CD14-positive monocyte (primary cell): ENCODE data around the gene CABP7. TPM values are rescaled to one million over a fixed set of nuclear protein-coding genes. Genes with fewer than 3 reads are reported as not detected.

Experiments used
- DNase-seq, 3 donors: peaks; one replicate each; pipeline ENCODE4 v3.0.0-alpha.2; 2011 to 2022
- H2AFZ ChIP-seq: 2 replicates; pipeline ENCODE4 v1.6.0; 2012; ENCODE audit warnings: mild to moderate bottlenecking, low read depth, low read length, inconsistent platforms; ENCODE audit not compliant: insufficient read depth, poor library complexity, severe bottlenecking
- H3K27ac ChIP-seq, 2 donors: 1 replicate in 1 of 2; 2 replicates in 1 of 2; pipeline ENCODE4 v1.5.1; 2012 to 2013; ENCODE audit warnings: low read length in 2 of 2, control low read depth in 1 of 2, inconsistent platforms in 1 of 2, low read depth in 1 of 2, mild to moderate bottlenecking in 1 of 2
- H3K27me3 ChIP-seq, 2 donors: one replicate each; pipeline versions ENCODE4 v1.6.0 to v1.6.1; 2011 to 2013; ENCODE audit warnings: low read length in 2 of 2; ENCODE audit not compliant: control insufficient read depth in 2 of 2, insufficient read depth in 2 of 2
- H3K36me3 ChIP-seq, 2 donors: replicated peaks in 1 of 2; 1 replicate in 1 of 2; 2 replicates in 1 of 2; pipeline versions ENCODE4 v1.5.1 to v1.6.1; 2012 to 2013; ENCODE audit warnings: low read length in 2 of 2, control low read depth in 1 of 2, inconsistent platforms in 1 of 2, mild to moderate bottlenecking in 1 of 2; ENCODE audit not compliant: insufficient read depth in 2 of 2, control insufficient read depth in 1 of 2
- H3K4me1 ChIP-seq, 2 donors: 1 replicate in 1 of 2; 2 replicates in 1 of 2; pipeline versions ENCODE4 v1.5.1 to v1.6.1; 2012 to 2013; ENCODE audit warnings: low read length in 2 of 2, control low read depth in 1 of 2, inconsistent platforms in 1 of 2, mild to moderate bottlenecking in 1 of 2, moderate library complexity in 1 of 2; ENCODE audit not compliant: insufficient read depth in 2 of 2, control insufficient read depth in 1 of 2
- H3K4me2 ChIP-seq: replicated peaks from 2 replicates; pipeline ENCODE3; 2012; ENCODE audit warnings: low read length, moderate library complexity, mild to moderate bottlenecking; ENCODE audit not compliant: poor library complexity, severe bottlenecking; ENCODE audit errors: extremely low read depth
- H3K4me3 ChIP-seq, 3 experiments: fragments of 200-600 bp in 1 of 3; sonication (generic) in 1 of 3; replicated peaks in 1 of 3; 1 replicate in 2 of 3; 2 replicates in 1 of 3; pipeline ENCODE4 v1.5.1; 2011 to 2013; ENCODE audit warnings: low read length in 3 of 3, mild to moderate bottlenecking in 3 of 3, control low read depth in 2 of 3, low read depth in 2 of 3, inconsistent platforms in 1 of 3, moderate library complexity in 1 of 3
- H3K79me2 ChIP-seq: 2 replicates; pipeline ENCODE4 v1.6.0; 2012; ENCODE audit warnings: mild to moderate bottlenecking, control low read depth, inconsistent platforms, low read length, moderate library complexity; ENCODE audit not compliant: insufficient read depth
- H3K9ac ChIP-seq: 2 replicates; pipeline ENCODE4 v1.6.0; 2017; ENCODE audit warnings: low read length, mild to moderate bottlenecking; ENCODE audit not compliant: insufficient read depth, poor library complexity, severe bottlenecking
- H3K9me3 ChIP-seq, 2 donors: replicated peaks in 1 of 2; 1 replicate in 1 of 2; 2 replicates in 1 of 2; pipeline versions ENCODE4 v1.5.1 to v1.6.1; 2012 to 2013; ENCODE audit warnings: low read length in 2 of 2, control low read depth in 1 of 2; ENCODE audit not compliant: control insufficient read depth in 1 of 2, insufficient read depth in 1 of 2
- H4K20me1 ChIP-seq: 2 replicates; pipeline ENCODE4 v1.6.0; 2012; ENCODE audit warnings: mild to moderate bottlenecking, low read length, control low read depth, moderate library complexity; ENCODE audit not compliant: insufficient read depth
- H3K27ac Mint-ChIP-seq, 7 donors: one replicate each; pipeline ENCODE4 v1.8.0; 2020; ENCODE audit warnings: mild to moderate bottlenecking in 7 of 7, mixed read lengths in 7 of 7, moderate library complexity in 6 of 7, inconsistent platforms in 2 of 7
- H3K27me3 Mint-ChIP-seq, 3 donors: one replicate each; pipeline ENCODE4 v1.8.0; 2021 to 2022; ENCODE audit warnings: low read depth in 3 of 3, mild to moderate bottlenecking in 3 of 3, mixed read lengths in 3 of 3, moderate library complexity in 3 of 3, inconsistent platforms in 1 of 3
- H3K36me3 Mint-ChIP-seq, 2 donors: one replicate each; pipeline ENCODE4 v1.8.0; 2020; ENCODE audit warnings: mixed read lengths in 2 of 2, inconsistent platforms in 1 of 2, mild to moderate bottlenecking in 1 of 2
- H3K4me1 Mint-ChIP-seq: one replicate; pipeline ENCODE4 v1.8.0; 2020; ENCODE audit warnings: mild to moderate bottlenecking, mixed read lengths
- H3K4me3 Mint-ChIP-seq, 2 donors: one replicate each; pipeline ENCODE4 v1.8.0; 2020; ENCODE audit warnings: mild to moderate bottlenecking in 2 of 2, mixed read lengths in 2 of 2, moderate library complexity in 1 of 2
- H3K9me3 Mint-ChIP-seq, 7 donors: one replicate each; pipeline ENCODE4 v1.8.0; 2020 to 2022; ENCODE audit warnings: mixed read lengths in 7 of 7, mild to moderate bottlenecking in 6 of 7, moderate library complexity in 6 of 7, inconsistent platforms in 2 of 7
- CTCF ChIP-seq: fragments of 200-600 bp; IDR thresholded peaks from one replicate; pipeline ENCODE4 v1.8.0; 2022; ENCODE audit warnings: antibody characterized with exemption, mild to moderate bottlenecking
- WGBS: methylation state at CpG from one replicate; pipeline ENCODE4 v1.1.5; 2013; ENCODE audit warnings: missing lambda C conversion rate; ENCODE audit not compliant: insufficient coverage; 5-methylcytosine and 5-hydroxymethylcytosine counted together
- intact Hi-C, 2 donors: fragments of 100-400 bp; cut with micrococcal nuclease; formaldehyde crosslinking; loops; one replicate each; pipeline versions ENCODE4 v1.15.0 to v1.15.1; 2023
- polyA plus RNA-seq, 3 donors: library from polyadenylated mRNA; depleted of rRNA in 1 of 3; unstranded in 2 of 3; stranded (reverse) in 1 of 3; fragments of 300-500 nt in 2 of 3; fragments of >200 nt in 1 of 3; fragmentation: Illumina TruSeq in 2 of 3; gene quantifications; 1 replicate in 2 of 3; 2 replicates in 1 of 3; pipeline ENCODE4 v1.2.3, GENCODE V29; 2012 to 2021

CABP7 gene
- polyA plus RNA-seq, 3 donors: 0.11 to 0.14 TPM; not detected in 1

GRCh38 chr22:29707471-29707870 is 12.3 kb upstream of the CABP7 start:
- Histone ChIP-seq H3K79me2 (no peaks in the 10 kb centered on the region), H4K20me1 (no peaks in the 10 kb centered on the region), H3K27ac (no peak overlapping the region), H3K36me3 (no peaks in the 10 kb centered on the region), H3K4me2 (no peak overlapping the region), H3K4me1 (peaks cover 7 to 13% of the 10 kb centered on the region in 2 donors), H2AFZ (no peak overlapping the region), H3K9ac (no peak overlapping the region), H3K9me3 (no peaks in the 10 kb centered on the region), H3K27me3 (peaks cover 0 to 9% of the 10 kb centered on the region in 2 donors), H3K4me3 (no peak overlapping the region)
- Mint-ChIP-seq H3K4me3 (no peak overlapping the region), H3K36me3 (no peaks in the 10 kb centered on the region), H3K4me1 (peaks cover 11% of the 10 kb centered on the region), H3K27ac (no peak overlapping the region), H3K9me3 (peaks cover 0 to 2% (median 0%) of the 10 kb centered on the region in 7 donors), H3K27me3 (peaks cover 20 to 38% (median 22%) of the 10 kb centered on the region in 3 donors)
- intact Hi-C loops: no loop called here
- WGBS: 87% methylated on average over 4 of the region's 5 CpGs
- no peak for DNase-seq
- no peak for TF ChIP-seq CTCF

- Mint-ChIP-seq H3K9me3 (peaks cover 0 to 2% (median 0%) of the 10 kb centered on the region in 7 donors), H3K27ac (peak overlapping the region in 2 of 7 donors; percentile 50 to 54), H3K4me3 (no peak overlapping the region), H3K27me3 (peaks cover 18 to 34% (median 23%) of the 10 kb centered on the region in 3 donors), H3K36me3 (no peaks in the 10 kb centered on the region), H3K4me1 (no peaks in the 10 kb centered on the region)
- H3K27me3 ChIP-seq: no peaks in the 10 kb centered on the region
- H3K4me2 ChIP-seq: no peak overlapping the region
- intact Hi-C loops: no loop called here
- no peak overlapping the region for H2AFZ ChIP-seq
- no peaks in the 10 kb centered on the region for H3K4me1 ChIP-seq
- H3K4me3 ChIP-seq: no peak overlapping the region
- no peak overlapping the region for H3K9ac ChIP-seq
- 94% methylated on average over 11 of the region's 15 CpGs for WGBS
- no peak for TF ChIP-seq CTCF
- no peaks in the 10 kb centered on the region for H3K9me3 ChIP-seq
- no peak for DNase-seq
- no peaks in the 10 kb centered on the region for H3K36me3 ChIP-seq
- no peaks in the 10 kb centered on the region for H4K20me1 ChIP-seq
- no peak overlapping the region for H3K27ac ChIP-seq
- no peaks in the 10 kb centered on the region for H3K79me2 ChIP-seq
These were observed 9.6 kb upstream of the CABP7 start for GRCh38 chr22:29710193-29710592.
